HG03097 (cell line): ENCODE results near the gene NKX2-8.
"Not testable (repeated sequence)": the region's sequence is repeated elsewhere in the genome, so short reads cannot be mapped to it uniquely, and the experiment has no call there.

ENCODE experiments used
- ATAC-seq: cut with Tn5 transposase; IDR thresholded peaks from one replicate; pipeline ENCODE4 v1.9.1; 2021; ENCODE audit not compliant: unreplicated experiment, low FRiP score

The NKX2-8 gene

GRCh38 chr14:36580856-36581831 lies 1.3 kb downstream of the NKX2-8 start:
- no peak for ATAC-seq

GRCh38 chr14:36580141-36580855 lies 2.1 kb downstream of the NKX2-8 start:
- no peak for ATAC-seq

- ATAC-seq, result no peak
Observed at GRCh38 chr14:36579573-36580140, 2.8 kb downstream of the NKX2-8 start.

GRCh38 chr14:36579001-36579555 lies 3.3 kb downstream of the NKX2-8 start:
- no peak for ATAC-seq

- ATAC-seq, result no peak
Observed at GRCh38 chr14:36570065-36570464, 12.3 kb downstream of the NKX2-8 start.

- ATAC-seq, result no peak
Observed at GRCh38 chr14:36556811-36557433, 25.5 kb downstream of the NKX2-8 start.

- no peak for ATAC-seq
Observed at GRCh38 chr14:36555998-36556743, 26.2 kb downstream of the NKX2-8 start.

GRCh38 chr14:36553656-36554260 lies 28.7 kb downstream of the NKX2-8 start:
- no peak for ATAC-seq

GRCh38 chr14:36550899-36551298 lies 31.5 kb downstream of the NKX2-8 start:
- ATAC-seq, result no peak

- ATAC-seq, result not testable (repeated sequence)
Observed at GRCh38 chr14:36544280-36544679, 38.1 kb downstream of the NKX2-8 start.

GRCh38 chr14:36538051-36538450 lies 44.4 kb downstream of the NKX2-8 start:
- no peak for ATAC-seq
